Measurements from ENCODE around the gene PFKFB4. TPM values are rescaled to one million over a fixed set of nuclear protein-coding genes. Genes with fewer than 3 reads are reported as not detected.
A peak's percentile ranks its signal among the peaks of the same experiment; 100 is the strongest.
"Not testable (repeated sequence)": the region's sequence is repeated elsewhere in the genome, so short reads cannot be mapped to it uniquely, and the experiment has no call there.

The PFKFB4 gene
- total RNA-seq, 1 donor from 2014 or later: 1.3 TPM

DNA sequence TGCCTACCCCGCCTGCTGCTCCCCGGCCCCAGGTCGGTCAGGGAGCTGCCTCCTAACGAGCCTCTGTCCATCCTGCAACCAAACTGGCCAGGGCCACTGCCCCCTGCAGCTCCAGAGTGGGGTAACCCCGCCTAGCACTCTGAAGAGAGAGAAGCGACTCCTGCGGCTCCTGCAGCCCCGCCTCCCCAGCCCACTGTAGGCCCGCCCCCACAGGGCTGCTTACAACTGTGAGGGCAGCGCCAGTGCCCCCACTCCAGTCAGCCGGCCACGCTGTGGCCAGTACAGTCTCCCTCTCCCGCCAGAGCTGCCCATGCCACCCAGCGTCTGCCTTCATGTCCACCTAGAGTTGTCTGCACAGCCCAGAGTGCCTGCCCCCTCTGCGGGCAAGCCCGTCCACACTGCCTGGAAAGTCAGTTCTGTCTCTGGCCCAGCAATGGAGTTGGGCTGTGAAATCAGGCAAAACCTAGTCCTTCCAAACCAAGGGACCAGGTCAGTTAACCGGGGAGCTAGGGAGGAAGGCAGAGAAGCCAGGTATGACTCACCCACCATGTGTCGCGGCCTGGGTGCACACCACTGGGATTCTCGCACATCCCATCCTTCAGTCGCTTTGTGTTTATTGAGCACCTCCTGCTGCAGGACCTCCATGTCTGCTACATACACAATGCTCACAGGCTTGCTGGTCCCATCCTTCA lies 4.6 kb upstream of the PFKFB4 start:
- ATAC-seq (no peak), DNase-seq (ENCODE audit: low spot score) (no peak)

DNA sequence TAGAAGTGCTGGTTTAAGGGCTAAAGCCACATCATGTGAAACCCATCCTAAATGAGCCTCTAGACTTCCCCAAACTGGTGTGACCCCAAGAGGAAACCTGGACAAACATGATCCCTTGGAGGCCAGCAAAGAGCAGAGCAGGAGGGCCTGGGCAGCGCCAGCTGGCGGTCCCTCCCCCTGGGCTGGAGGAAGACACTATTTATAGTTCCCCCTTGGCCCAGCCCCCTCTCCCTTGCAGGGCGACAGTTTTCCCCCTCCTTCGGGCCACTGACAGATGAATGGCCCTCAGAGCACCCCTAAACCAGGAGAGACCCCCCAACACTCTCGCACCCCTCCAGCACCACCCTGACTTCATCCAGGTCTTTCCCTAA lies 4.0 kb upstream of the PFKFB4 start:
- DNase-seq (ENCODE audit: low spot score) (no peak), ATAC-seq (no peak)

DNA sequence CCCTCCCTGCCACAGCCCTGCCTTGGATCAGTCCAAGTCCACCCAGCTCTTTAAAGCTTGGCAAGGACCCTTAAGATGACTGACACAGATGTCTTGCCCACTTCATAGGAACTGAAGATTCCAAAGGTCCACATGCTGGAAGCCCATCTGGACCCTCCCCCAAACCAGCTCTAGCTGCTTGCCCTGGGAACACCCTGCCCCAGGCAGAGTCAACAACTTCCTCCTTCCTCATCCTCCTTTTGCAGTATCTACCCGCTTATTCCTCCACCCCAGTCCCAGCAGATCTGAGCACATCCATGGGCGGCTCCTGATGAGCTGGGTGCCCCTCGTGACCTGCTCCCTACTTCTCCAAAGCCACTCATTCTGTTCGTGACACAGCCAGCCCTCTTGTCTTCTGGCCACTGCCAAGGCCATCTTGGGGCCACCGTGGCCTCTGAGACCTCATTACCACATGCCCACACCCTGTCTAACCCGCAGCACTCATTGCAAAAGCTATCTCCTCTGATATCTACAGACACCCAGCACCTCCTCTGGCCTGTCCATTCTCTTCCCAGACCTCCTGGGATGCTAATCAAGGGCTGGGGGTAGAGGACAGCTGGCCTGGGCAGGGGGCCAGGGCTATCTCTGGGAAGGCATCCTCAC lies 2.0 kb upstream of the PFKFB4 start:
- no peak for ATAC-seq
- no peak for DNase-seq (ENCODE audit: low spot score)

DNA sequence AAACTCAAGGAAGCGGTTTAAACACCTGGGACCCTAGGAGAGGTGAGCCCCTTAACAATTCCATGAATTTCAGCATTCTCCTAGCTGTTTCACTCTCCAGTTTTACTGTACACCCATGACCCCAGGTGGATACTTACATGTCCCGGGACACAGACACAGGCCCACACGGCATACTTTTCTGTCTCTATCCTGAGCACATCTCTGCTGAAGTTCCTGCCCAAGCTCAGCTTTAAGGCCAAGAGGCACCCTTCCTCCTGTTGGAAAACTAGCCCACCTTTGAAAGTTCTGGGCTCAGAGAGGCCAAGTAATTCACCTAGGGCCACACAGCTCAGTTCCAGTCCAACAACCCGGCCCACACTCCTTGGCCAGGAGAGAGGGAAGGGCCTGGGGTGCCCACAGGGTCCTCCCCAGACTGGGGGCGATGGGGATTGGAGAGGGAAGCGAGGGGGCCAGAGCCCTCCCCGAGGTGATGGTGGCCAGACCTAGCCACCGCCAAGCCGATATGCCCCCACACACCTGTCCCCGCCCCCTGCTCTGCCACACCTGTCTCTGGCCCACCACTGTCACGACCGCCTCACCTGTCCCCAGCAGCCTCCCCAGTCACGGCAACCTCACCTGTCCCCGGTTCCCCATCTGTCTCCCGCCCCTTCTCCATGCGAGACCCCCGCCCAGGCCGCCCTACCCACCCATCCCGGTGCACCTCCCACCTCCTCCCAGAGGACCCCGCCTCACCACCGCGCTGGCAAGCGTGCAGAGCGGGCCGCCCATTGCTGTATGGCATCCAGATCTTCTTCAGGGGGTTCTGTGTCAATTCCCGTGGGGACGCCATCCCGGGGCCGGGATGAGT lies 431 bp downstream of the PFKFB4 start:
- ATAC-seq: no peak

DNA sequence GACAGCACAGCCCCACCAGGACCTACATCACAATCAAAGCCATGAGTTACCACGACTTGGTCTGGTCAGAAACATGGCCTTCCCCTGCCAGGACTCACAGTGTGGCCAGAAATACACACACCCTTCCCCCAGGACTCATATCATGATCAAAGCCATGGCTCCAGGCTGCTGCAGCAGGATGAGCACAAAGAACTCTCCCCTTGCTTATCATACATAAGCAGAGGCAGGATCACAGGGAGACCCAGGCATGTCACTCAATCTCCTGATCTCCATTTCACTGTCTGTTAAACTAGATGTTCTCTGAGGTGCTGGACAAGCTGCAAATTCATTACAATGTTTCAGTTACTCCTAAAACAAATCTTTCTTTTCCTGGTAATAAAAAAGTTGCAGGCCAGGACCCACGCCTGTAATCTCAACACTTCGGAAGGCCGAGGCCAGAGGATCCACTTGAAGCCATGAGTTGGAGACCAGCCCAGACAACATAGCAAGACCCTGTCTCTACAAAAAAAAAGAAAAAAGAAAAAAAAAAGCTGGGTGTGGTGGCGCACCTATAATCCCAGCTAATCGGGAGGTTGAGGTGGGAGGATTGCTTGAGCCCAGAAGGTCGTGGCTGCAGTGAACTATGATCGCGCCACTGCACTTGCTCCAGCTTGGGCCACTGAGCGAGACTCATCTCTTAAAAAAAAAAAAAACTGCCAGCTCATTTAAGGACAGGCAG lies 1.2 kb downstream of the PFKFB4 start:
- ATAC-seq (no peak), DNase-seq (ENCODE audit: low spot score) (no peak)

More for the DNA sequence above, 431 bp downstream of the PFKFB4 start:
- no peak for DNase-seq (ENCODE audit: low spot score)

DNA sequence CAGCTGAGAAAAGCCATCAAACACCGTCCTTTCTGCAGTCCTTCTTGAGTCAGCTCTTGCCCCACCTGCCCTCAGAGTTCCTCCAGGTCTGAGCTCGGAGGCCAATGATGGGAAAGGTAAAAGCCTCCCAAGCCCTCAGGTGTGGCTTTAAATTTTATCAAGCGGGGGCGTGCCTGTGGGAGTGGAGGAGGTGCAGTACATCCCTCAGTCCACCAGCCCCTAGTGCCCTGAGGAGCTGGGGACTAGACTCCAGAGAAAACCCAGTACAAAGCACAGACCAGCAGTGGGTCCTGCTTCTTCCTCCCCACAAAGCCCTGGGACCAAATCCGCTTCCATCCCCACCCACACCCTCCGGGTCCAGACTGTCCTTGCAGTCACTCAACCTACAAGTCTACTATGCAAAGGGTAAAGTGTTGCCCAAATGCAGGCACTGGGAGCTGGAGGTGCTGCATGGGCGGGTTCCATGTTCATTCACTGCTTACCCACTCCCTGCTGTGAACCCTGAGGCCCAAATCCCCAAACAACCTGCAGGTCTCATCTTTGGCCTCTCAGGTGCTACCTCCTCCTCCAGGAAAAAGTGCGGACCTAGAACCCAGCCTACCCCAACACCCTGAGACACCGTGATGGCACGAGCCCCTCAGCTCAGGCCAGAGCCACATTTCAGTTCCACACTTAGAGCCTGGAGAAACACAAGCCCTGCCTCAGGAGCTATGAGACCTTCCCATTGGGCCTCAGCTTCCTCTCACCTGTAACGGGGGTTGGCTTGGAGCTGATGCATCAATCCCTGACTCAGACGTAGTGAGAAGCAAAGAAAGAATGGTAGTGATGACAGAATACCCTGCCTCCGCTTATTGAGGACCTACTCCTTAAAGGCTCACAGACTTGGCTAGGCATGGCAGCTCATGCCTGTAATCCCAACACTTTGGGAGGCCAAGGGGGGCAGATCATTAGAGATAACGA lies 2.4 kb downstream of the PFKFB4 start:
- ATAC-seq (no peak), DNase-seq (ENCODE audit: low spot score) (no peak)

DNA sequence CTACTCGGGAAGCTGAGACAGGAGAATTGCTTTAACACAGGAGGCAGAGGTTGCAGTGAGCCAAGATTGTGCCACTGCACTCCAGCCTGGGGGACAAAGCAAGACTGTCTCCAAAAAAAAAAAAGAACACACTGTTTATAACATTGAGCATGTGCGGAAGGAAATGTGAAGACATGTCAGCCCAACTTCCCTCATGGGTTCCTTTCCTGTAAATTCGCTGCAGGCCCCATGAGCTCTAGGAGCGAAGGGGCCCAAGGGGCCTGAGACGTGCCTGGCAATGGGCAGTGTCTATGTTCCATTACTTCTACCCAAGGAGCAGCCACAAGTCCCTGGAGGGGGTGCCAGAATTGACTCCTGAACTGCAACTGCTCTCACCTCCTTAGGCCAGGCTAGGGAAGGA lies 3.2 kb downstream of the PFKFB4 start:
- DNase-seq (ENCODE audit: low spot score): no peak
- ATAC-seq: no peak

DNA sequence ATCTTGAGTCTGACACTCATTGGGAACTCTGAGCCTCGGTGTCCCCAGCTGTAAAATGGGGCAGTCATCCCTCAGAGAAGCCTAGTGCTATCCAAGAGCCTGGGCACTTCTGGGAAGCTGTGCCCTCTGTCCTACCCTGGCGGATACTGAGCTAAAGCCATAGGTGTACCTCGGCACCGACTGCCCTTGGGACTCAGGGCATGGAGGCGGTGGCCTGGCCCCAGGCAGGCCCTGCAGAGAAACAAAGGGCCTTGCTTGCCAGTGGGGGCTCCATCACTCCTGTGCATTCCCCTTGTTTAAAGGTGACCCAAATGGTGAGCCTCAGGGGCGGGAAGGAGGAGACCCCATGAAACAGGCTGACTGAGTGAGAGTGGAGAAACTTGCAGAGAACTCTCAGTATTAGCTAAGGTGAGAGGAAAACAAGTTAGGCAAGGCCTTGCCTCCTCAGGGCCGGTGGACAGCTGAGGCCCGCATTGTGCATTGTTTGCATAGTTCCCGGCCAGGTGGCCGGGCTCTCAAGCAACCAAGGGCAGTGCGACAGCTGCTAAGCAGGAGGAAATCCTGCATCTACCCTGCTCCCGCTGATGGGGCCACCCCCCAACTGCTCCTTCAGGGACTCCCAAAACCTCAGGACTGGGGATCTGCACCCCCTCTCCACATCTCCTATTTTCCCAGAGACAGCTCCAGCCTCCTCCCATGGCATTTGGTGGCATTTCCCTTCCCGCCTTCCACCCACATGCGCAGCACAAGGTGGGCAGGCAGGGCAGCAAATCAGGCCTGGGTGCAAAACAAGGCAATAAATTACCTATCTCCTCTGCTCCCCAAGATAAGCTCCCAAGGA lies 4.3 kb downstream of the PFKFB4 start:
- ATAC-seq: no peak
- no peak for DNase-seq (ENCODE audit: low spot score)

DNA sequence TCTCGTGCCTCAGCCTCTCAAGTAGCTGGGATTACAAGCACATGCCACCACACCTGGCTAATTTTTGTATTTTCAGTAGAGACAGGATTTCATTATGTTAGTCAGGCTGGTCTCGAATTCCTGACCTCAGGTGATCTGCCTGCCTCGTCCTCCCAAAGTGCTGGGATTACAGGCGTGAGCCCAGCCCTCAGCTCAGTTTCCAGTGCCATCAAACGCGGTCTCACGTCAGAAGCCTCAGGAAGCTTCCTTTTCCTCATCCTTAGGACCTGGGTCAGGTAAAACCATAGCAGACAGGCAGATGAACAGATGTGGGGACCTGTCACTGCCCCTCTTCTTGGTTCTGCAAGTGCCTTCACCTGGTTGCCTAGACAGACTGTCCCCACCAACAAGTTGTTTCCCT lies 5.0 kb downstream of the PFKFB4 start:
- not testable (repeated sequence) for ATAC-seq; DNase-seq (ENCODE audit: low spot score)

DNA sequence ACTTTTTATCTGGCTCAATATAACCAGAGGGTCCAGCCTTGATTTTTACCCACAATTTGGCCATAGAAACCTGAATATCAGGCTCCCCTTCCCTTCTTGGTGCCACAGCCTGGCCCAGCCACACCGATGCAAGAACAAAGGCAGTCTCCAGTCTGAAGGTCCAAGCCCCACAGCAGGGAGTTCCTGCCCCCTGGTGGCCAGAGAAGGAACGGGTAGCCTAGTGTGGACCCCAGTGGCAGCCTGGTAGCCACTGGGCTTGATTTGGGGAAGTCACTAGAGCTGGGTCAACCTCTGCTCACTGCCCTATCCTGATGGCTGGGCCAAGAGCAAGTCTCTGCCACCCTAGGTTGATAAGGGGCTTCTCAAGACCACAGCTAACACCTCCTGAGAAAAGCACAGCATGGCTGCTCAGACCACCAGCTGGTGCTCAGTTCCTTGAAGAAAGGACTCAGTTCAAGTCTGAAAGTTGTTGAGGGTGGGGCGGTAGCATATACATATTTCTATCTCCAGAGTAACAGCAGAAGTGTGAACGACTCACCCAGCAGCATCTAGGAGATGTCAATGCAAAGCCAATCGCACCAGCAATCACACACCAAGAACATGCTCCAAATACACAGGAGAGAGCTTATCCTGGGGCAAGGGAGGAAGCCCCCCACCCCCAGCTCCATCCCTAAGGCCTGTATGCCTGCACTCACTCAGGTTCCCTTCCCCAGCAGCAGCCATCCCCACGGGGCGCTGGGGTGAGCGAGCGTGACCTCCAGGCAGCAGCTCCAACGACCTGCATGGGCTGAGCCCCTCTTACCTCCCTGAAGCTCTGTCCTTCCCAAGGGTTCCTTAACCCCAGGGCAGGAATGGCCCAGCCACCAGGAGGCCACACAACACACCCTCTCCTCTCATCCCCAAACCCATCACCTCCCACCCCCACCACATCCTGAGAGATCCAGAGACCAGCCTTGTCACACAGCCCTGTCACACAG lies 7.6 kb downstream of the PFKFB4 start:
- ATAC-seq (peak; percentile 98), DNase-seq (ENCODE audit: low spot score) (peak; percentile 83)

DNA sequence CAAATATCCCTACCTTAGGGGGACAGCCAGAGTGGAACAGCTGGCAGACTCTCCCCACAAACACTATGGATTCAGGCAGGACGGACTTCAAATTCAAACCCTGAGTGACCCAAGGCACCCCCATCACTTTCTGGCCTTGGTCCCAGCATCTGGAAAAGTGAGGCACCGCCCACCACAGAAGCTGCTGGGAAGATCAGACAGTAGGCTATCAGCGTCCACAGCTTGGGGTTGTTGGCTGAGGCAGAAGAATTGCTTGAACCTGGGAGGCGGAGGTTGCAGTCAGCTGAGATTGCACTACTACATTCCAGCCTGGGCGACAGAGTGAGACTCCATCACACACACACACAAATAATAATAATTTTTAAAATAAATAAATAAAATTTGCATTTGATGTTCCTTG lies 8.5 kb downstream of the PFKFB4 start:
- no peak for ATAC-seq
- no peak for DNase-seq (ENCODE audit: low spot score)

DNA sequence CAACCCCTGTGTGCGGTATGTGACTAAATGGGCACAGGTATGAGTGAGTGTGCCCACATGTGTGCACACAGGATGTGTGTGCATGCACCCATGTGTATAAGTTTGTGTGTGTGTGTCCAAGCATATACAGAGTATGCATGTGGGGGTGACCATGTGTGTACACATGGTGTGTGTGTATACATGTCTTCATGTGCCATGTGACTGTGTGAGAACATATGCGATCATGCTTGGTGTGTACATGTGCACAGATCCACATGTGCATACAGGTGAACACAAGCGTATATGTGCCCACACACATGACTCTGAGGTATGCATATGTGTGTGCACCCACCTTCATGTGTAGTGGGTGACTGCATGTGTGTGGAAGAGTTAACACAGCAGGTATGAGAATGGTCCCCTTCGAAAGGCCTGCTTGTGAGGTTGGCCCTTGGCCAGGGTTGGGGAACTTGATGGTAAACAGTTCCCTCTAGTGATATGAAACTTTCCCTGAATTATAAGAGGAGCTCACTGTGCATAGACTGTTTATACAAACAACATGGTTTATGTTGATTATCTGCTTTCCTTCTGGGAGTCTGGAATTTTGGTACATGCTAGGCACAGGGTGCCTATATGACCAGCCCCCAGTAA lies 10.3 kb downstream of the PFKFB4 start:
- ATAC-seq: no peak
- DNase-seq (ENCODE audit: low spot score): no peak

DNA sequence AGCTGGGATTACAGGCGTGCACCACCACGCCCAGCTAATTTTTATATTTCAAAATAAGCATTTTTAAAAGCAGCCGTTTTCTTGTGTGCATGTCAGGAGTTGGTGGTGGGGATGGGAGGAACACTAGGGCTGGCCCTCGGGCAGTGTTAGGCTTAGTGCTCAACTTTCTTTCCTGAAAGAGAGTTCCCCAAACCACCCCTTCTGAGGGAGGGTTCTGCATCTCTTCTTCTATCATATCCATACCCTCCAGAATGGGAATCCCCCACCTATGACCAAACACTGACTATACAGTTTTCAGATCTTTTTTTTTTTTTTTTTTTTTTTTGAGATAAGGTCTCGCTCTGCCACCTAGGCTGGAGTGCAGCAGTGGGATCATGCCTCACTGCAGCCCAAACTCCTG lies 12.5 kb downstream of the PFKFB4 start:
- DNase-seq (ENCODE audit: low spot score) (no peak), ATAC-seq (no peak)

DNA sequence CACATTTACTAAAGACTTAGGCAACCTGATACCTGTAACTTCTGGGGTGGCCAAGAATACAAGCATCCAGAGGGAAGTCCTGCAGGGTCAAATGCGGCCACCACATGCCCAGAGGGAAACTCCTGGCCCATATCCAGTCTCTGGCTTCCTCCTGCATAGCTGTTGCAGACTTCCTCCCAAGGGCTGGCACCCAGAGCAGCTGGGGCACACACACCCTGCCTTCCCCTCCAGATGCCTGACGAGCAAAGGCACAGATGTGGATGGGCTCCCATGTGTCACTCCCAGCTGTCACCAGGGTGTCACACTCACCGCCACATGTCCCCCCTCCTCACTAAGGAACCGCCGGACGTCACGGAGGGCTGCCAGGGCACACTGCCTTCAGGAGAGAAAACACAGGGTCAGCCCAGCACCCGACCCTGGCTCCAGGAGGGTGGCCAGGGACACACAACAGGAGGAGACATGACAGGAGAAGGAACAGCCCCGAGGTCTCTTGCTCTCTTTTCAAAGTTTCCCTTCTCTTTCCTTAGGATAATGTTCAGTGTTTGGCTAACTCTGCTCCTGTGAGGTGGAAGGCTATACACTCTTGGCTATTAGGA lies 13.2 kb downstream of the PFKFB4 start:
- peak; percentile 34 for ATAC-seq
- no peak for DNase-seq (ENCODE audit: low spot score)

DNA sequence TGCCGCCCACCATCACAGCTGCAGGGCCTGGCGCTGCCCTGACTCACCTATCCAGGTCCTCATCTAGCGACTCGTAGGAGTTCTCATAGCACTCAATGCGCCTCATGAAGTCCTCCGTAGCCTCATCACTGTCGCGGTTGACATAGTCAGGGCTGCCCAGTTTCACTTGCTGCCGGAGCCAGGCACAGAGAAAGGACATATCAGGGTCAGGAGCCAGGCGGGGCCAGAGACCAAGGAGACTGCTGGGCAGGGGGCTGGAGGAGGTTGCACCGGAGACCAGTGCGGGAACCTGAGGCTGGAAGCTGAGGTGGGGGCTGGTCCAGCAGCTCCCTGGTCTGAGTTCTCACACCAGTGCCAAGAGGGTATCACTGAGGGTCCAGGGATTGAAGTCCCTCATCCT lies 18.2 kb downstream of the PFKFB4 start:
- DNase-seq (ENCODE audit: low spot score): no peak
- no peak for ATAC-seq

DNA sequence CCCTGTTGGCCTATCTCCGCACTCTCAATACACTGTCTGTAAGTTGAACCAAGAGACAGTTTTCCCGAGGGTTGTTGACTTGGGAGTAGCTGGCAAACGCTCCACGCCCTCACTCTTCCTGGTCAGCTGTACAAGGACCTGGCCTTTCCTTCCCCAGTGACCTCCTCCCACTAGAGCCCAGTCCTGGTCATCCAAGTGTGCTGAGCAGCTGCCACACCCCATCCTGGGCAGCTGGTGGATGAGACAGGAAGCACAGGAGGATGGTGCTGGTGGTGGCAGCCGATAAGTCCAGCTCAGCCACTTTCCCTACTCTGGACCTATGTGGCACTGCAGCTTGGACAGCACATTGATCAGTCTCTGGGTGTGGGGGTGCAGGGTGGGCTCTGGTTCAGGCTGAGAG lies 19.8 kb downstream of the PFKFB4 start:
- ATAC-seq: no peak

DNA sequence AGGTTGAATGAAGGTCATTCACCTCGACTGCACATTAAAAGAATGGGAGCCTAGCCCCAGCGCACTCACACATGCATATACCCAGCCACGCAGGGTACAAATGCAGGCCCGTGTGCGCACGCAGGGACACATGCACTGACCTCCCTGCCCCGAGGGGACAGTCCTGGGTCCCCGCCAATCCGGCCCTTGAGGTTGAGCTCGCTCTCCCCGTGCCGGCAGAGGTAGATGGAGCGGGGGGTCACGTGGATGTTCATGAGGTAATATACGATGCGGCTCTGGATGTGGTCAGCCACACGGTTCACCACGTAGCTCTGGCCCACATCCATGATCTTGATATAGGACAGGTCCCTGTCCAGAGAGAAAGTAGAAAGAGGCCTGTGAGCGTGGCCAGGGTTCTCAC lies 20.5 kb downstream of the PFKFB4 start:
- ATAC-seq (no peak), DNase-seq (ENCODE audit: low spot score) (no peak)

More for the DNA sequence above, 19.8 kb downstream of the PFKFB4 start:
- DNase-seq (ENCODE audit: low spot score): no peak
